ENCODE measurements around the gene COBL. TPM values are rescaled to one million over a fixed set of nuclear protein-coding genes. Genes with fewer than 3 reads are reported as not detected.
"Not testable (repeated sequence)": the region's sequence is repeated elsewhere in the genome, so short reads cannot be mapped to it uniquely, and the experiment has no call there.

COBL gene
- total RNA-seq, 4 donors from 2014 or later, result 62.4 to 114 (median 72.2) TPM

- intact Hi-C loops (cut with DNase I; ENCODE audit: low total_unique reads), result no loop called here
These were observed 107.2 kb downstream of the COBL start for GRCh38 chr7:51209426-51209825.

DNA sequence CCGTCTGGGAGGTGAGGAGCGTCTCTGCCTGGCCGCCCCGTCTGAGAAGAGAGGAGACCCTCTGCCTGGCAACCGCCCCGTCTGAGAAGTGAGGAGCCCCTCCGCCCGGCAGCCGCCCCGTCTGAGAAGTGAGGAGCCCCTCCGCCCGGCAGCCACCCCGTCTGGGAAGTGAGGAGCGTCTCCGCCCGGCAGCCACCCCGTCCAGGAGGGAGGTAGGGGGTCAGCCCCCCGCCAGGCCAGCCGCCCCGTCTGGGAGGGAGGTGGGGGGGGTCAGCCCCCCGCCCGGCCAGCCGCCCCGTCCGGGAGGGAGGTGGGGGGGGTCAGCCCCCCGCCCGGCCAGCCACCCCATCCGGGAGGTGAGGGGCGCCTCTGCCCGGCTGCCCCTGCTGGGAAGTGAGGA lies 108.5 kb downstream of the COBL start:
- H3K27ac ChIP-seq; H3K27me3 ChIP-seq; H3K4me3 ChIP-seq; H3K9me3 ChIP-seq; in situ Hi-C loops (cut with MboI; ENCODE audit: low pct_ligation_motif_present in 1 of 4, low pct_unique_long_range_greater_than_20kb in 1 of 4, low sequenced_read_pairs in 3 of 4); H3K4me1 ChIP-seq; intact Hi-C loops (cut with DNase I; ENCODE audit: low total_unique reads); H3K36me3 ChIP-seq; DNase-seq: not testable (repeated sequence)
- 93% methylated on average over 9 of the region's 30 CpGs; no CpG with 5 or more reads in 1 of the 2 donors for WGBS, 2 donors (ENCODE audit: low coverage in 1 of 2)

More at GRCh38 chr7:51209426-51209825, 107.2 kb downstream of the COBL start:
- Histone ChIP-seq H3K4me3 (no peak overlapping the region), H3K27me3 (no peaks in the 10 kb centered on the region), H3K27ac (no peak overlapping the region), H3K9me3 (peaks cover 0 to 2% of the 10 kb centered on the region in 2 donors), H3K36me3 (no peaks in the 10 kb centered on the region), H3K4me1 (no peaks in the 10 kb centered on the region)
- in situ Hi-C loops (cut with MboI; ENCODE audit: low pct_ligation_motif_present in 1 of 4, low pct_unique_long_range_greater_than_20kb in 1 of 4, low sequenced_read_pairs in 3 of 4), result no loop called here
- no peak for DNase-seq
- 78% methylated on average over 6 of the region's 6 CpGs; no CpG with 5 or more reads in 1 of the 2 donors for WGBS, 2 donors (ENCODE audit: low coverage in 1 of 2)
- no peak for TF ChIP-seq EP300 (IDR thresholded peaks at IDR 0.05; ENCODE audit: low read depth)
- no peak for TF ChIP-seq POLR2AphosphoS5 (IDR thresholded peaks at IDR 0.05)
- no peak for TF ChIP-seq CTCF (IDR thresholded peaks at IDR 0.05)
- no peak for TF ChIP-seq POLR2A (IDR thresholded peaks at IDR 0.05)

- H3K27ac ChIP-seq, result no peak overlapping the region
- TF ChIP-seq POLR2A (IDR thresholded peaks at IDR 0.05), result no peak
- no peak for TF ChIP-seq EP300 (IDR thresholded peaks at IDR 0.05; ENCODE audit: low read depth)
- H3K4me1 ChIP-seq, result no peaks in the 10 kb centered on the region
- WGBS, 2 donors (ENCODE audit: low coverage in 1 of 2), result 59% methylated on average over 1 of the region's 1 CpG; no CpG with 5 or more reads in 1 of the 2 donors
- in situ Hi-C loops (cut with MboI; ENCODE audit: low pct_ligation_motif_present in 1 of 4, low pct_unique_long_range_greater_than_20kb in 1 of 4, low sequenced_read_pairs in 3 of 4) (no loop called here), intact Hi-C loops (cut with DNase I; ENCODE audit: low total_unique reads) (no loop called here)
- no peak for DNase-seq
- H3K27me3 ChIP-seq, result no peaks in the 10 kb centered on the region
- no peaks in the 10 kb centered on the region for H3K9me3 ChIP-seq
- no peaks in the 10 kb centered on the region for H3K36me3 ChIP-seq
- no peak overlapping the region for H3K4me3 ChIP-seq
These were observed 118.0 kb downstream of the COBL start for GRCh38 chr7:51198654-51199053.

GRCh38 chr7:51190969-51191368 lies 125.6 kb downstream of the COBL start:
- intact Hi-C loops (cut with DNase I; ENCODE audit: low total_unique reads) (no loop called here), in situ Hi-C loops (cut with MboI; ENCODE audit: low pct_ligation_motif_present in 1 of 4, low pct_unique_long_range_greater_than_20kb in 1 of 4, low sequenced_read_pairs in 3 of 4) (no loop called here)
- H3K9me3 ChIP-seq, result no peaks in the 10 kb centered on the region
- DNase-seq, result no peak
- no peak for TF ChIP-seq CTCF (IDR thresholded peaks at IDR 0.05)
- TF ChIP-seq POLR2A (IDR thresholded peaks at IDR 0.05), result no peak
- TF ChIP-seq EP300 (IDR thresholded peaks at IDR 0.05; ENCODE audit: low read depth), result no peak
- TF ChIP-seq POLR2AphosphoS5 (IDR thresholded peaks at IDR 0.05), result no peak
- no peaks in the 10 kb centered on the region for H3K36me3 ChIP-seq
- H3K4me3 ChIP-seq, result no peak overlapping the region
- H3K27ac ChIP-seq, result no peak overlapping the region
- 83 to 86% methylated on average over 5 of the region's 5 CpGs for WGBS, 2 donors (ENCODE audit: low coverage in 1 of 2)
- no peaks in the 10 kb centered on the region for H3K27me3 ChIP-seq
- H3K4me1 ChIP-seq, result no peaks in the 10 kb centered on the region

- in situ Hi-C loops (cut with MboI; ENCODE audit: low pct_ligation_motif_present in 1 of 4, low pct_unique_long_range_greater_than_20kb in 1 of 4, low sequenced_read_pairs in 3 of 4), result no loop called here
- H3K27me3 ChIP-seq, result no peaks in the 10 kb centered on the region
- intact Hi-C loops (cut with DNase I; ENCODE audit: low total_unique reads), result no loop called here
- no peaks in the 10 kb centered on the region for H3K9me3 ChIP-seq
- WGBS, 2 donors (ENCODE audit: low coverage in 1 of 2), result 78 to 95% methylated on average over 2 of the region's 2 CpGs
- no peak for DNase-seq
- H3K4me1 ChIP-seq, result no peaks in the 10 kb centered on the region
- no peak overlapping the region for H3K27ac ChIP-seq
- TF ChIP-seq POLR2A (IDR thresholded peaks at IDR 0.05) (no peak), CTCF (IDR thresholded peaks at IDR 0.05) (no peak), POLR2AphosphoS5 (IDR thresholded peaks at IDR 0.05) (no peak)
- no peaks in the 10 kb centered on the region for H3K36me3 ChIP-seq
- H3K4me3 ChIP-seq, result no peak overlapping the region
These were observed 126.8 kb downstream of the COBL start for GRCh38 chr7:51189777-51190176.

All from transverse colon (tissue), 4 donors.